NOMO-1 (cell line): ENCODE measurements around the gene CASZ1.
A peak's percentile ranks its signal among the peaks of the same experiment; 100 is the strongest.

Experiments used
- DNase-seq, 2 experiments: peaks; one replicate each; lab custom pipeline; 2025; ENCODE audit not compliant: unreplicated experiment in 2 of 2; lab: John Stamatoyannopoulos, UW

The CASZ1 gene

DNA sequence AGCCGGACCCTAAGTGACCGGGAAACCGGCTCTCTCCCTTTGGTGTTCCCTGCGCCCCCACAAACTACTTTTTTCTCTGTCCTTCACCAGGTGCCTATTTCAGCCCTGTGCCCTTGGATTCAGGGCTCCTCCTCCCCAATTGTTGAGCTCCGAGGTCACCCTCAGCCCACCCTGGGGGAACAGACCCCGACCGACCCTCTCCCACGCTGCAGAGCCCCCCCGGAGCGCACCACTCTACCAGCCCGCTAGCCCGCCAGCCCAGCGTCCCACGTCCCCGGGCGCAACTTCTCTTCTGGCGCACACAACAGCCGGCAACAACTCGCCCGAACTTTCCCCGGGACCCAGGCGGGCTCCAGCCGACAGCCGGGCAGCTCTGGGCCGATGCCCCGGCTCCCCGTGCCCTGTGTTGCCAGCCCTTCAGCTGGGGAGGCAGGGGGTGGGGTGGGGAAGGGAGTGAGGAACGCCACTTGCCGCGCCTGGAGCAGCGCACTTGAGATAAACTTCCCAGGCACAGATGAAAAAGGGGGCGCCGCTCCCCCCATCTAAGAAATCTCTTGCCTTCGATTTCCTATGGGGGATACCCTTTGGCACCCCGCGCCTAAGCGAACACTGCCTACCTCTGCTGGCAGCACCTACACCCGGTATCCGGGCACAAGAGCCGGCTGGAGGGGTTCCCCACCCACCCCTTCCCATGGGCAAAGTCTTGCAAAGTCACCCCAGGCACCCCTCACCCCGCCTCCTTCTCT, 997 bp downstream of the CASZ1 start:
- DNase-seq = no peak

DNA sequence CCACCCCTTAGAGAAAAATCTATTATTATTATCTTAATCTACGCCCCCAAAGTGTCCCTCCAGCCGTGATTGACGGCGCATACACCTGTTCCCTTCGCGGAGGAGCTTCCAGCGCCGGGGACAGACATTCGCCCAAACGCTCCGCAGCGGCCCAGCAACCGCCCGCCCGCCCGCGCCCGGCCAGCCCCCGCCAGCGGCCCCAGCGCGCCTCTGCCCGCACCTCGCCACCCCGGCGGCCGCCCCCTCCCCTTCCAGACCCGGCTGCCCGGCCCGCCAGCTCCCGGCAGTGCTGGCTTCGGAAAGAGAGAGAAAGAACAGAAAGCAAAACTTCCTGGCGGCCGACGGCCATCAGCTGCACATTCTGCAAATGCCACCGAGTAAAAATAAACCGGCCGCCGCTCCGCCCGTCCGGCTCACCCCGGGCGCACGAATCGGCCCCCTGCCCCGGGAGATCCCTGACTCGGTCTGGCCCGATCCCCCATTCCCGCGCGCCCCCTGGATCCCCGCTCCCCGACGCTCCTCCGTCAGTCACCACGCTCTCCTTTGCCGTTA, 1.6 kb downstream of the CASZ1 start:
- DNase-seq = no peak

DNA sequence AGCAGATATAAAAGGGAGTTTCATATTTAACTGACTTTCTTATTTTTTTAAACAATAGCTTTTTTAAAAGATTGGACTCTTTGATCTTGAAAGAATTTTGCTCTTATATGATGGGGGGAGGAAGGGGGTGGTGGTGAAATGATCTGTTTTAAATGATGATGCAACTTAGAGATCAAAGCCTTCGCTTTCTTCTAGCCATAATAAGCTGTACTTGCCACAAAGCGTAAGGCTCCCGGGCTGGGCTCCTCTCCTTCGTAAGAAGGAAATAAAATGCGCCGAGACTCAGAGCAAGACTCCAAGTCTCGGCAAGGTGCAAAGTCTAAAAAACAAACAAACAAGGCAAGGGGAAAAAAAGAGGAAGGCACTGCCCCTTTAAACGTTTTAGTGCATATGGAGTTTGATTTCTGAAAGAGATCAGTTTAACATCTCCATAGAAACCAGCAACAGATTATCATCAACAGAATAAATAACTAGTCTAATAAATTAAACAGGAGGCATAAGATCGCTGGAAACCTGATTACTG, 3.3 kb downstream of the CASZ1 start:
- DNase-seq = peak in 1 of 2 experiments; percentile 50

DNA sequence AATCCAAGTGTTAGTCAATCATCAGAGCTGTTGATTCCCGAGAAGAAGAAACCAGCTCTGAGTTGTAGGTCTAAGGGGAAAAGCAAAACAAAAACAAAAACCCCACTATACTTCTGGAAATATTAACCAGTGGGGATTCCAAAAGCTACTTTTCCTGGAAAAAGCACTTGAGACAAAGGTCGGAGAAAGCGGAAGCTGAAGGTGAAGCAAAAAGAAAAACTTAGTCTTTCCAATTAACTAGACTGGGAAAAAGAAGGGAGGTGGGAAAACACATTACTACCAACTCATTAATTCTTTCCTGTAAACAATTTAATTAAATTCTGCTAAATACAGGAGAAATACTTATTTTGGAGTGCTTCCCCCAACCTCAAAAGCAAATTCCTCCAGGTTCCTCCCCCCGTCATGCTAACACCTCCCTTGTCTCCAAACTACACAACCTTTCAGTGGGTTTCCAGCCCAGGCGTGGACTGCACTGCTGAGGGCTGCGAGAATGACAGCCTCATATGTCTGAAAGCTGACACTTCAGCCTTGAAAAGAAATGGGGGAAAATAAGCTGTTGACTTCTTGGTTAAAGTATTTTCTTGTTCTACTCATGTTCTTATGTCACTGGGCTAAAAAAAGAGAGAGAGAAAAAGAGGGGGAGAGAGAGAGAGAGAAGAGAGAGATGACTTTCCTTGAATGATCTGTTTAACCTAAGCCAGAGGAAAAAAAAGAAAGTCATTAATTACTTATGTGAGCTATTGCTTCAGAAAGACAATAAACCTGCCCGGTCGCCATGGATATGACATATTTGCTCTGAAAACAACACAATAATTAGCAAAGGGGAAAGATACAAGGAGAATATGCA, 5.1 kb downstream of the CASZ1 start:
- DNase-seq = peak in 1 of 2 experiments; percentile 13

DNA sequence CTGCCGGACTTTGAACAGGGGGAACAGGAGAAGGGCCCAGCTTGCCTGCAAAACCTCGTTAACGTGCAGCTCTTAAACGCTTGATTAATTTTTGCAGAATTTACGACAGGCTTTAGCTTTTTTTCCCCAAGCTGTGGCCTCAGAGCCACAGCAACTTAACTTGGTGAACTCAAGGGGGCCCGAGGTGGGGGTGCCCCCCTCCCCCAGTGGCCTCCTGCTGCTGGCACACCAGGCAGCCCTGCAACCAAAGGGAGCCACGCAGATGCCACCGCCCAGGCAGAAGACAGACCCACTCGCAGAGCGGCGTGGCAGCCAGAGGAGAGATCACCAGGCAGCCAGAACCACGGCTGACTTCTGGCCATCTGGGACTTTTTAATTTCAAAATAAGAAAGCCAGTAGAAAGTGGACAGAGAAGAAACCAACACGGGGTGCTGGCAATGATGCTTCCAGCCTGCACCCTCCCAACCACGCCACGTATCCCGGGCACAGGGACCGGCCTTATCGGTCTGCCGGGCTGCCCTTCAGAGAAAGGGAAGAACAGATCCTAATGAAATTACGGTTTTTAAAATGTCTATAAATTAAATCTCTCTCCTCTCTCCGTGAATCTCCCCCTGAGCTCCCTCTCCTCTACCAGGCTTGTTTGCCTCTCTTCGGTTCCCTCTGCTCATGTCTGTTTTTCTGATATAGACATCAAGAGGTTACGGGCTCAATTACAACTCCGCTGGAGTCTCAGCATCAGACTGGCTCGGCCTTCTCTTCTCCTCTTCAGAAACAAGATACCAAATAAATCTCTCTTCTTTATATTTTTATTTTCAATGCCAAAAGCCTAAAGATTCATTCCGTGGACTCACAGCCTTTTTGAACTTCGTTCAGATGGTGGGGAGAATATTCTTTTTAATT, 6.4 kb downstream of the CASZ1 start:
- DNase-seq = no peak

DNA sequence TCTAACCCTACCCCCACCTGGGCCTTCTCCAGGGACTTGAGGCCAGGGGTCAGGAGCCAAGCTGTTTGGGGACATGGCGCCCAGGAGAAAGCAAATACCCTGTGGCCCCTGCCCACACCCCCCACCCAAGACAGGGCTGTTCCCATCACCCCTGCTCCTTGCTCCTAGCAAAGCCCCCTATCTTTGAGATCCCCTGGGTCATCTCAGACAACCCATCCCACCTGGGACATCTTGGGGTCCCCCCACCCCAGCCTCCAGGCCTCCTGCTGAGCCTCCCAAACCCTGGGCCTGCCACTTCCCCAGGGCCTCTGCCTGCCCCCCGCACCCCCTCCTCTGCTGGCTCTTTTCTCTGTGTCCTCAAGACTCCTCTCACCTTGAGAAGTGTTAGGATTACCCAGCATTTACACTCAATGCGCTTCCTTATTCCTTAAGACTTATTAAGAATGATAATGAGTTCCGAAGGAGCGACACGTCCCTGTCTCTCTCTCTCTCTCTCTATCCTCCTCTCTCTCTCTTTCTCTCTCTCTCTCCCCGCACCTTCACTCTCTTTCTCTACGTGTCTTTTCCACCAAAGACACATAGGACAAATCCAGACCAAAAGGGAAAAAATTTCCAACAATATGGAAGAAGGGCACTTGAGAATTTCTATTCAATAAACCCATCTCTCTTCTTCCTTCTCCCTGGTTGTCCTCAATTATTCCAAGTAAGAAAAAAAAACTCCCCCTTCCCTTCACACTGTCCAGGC, 7.2 kb downstream of the CASZ1 start:
- DNase-seq = no peak

DNA sequence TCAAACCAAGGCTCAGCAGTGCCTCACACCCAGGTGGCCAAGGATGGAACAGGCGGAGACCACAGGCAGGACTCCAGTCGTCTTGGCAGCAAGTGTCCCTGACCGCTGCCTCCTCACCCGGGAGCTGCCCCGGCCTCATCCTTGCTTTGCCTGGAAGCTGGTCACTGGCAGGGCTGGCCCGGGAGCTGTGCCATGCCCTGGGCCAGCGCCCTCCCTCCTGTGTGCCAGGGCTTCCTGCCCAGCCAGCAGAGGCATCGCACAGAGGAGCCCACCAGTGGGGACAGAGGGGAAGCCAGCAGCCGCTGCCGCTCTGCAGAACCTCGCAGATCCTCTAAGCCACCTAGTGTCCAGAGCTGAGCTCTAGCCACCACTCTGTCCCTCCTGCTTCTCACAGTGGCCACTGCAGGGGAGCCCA, 7.8 kb downstream of the CASZ1 start:
- no peak for DNase-seq

DNA sequence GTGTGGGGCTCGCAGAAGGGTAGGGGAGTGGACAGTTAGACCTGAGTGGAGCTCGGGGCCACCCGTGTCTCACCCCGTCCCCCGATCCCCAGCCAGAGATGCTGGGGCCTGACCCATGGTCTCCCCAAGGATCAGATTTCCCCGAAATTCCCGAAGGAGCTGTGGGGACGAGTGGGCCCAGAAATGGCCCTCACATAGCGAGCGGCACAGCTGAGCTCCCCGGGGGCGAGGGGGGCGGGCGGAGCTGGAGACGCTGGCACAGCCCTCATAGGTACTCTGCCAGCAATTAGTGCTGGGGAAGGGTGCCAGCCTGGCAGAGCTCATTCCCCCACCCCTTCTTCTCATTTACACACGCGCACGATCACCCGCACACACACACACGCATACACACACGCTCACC, 9.2 kb downstream of the CASZ1 start:
- no peak for DNase-seq

DNA sequence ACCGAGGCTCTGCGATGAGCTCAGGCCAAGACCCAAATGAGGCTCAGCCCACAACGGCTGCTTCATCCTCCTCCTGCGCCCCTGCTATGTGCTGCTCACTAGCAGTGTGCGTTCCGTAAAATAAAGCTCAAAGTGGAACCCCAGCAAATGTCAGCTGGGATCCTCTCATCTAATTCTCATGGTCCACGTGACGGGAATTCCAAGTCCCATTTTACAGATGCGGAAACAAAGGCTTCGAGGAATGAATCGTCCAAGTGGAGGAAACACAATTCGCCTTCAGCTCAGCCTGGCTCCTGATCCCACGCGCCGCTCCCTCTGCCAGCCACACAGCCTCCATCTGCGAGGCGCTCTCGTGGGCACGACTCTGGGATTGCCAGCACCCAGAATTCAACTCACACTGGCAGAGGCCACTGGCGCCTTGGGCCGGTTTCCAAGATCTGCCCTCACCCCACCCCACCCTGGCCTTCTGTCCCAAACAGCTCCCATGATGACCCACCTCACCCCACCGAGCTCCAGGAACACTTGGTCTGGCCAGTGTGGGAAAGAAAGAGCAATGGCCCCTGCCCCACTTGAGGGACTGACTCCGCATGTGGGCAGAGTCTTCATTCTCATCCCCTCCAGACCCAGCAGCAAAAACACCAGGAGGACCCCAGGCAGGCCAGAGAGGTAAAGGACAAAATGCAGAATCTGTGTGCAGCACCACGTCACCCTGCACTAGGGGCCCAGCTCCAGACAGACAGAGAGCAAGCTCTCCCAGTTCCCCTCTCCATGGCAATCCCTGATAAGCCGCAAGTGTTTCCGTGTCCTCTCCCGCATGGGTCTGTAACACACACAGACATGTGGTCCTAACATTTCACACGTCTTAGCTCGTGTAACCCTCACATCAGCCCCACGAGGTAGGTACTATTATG, 10.5 kb downstream of the CASZ1 start:
- no peak for DNase-seq

DNA sequence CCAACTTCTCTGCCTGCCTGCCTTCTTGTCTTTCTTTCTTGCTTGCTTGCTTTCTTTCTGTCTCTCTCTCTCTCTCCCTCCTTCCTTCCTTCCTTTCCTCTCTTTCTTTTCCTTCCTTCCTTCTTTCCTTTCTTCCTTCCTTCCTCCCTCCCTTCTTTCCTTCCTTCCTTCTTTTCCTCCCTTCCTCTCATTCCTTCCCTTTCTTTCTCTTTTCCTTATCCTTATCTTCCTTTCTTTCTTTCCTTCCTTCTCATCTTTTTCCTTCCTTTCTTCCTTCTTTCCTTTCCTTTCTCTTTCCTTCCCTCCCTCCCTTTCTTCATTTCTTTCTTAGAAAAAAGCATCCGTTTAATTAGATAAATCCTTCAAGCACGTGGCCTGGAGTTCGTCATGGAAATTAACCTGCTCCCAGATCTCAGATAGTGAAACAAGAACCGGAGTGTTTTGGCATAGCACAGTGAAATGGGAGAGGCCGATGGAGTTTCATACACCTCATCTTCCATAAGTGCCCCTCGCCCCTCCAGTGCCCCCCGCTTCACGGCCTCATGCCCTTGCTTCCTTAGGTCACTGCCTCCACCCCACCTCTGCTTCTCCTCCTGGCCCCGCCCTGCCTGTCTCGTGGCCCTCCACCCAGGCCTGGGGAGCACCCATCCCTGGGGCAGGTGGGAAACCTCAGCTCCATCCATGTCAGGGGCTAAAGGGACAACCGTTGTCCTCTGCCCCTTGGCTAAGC, 11.3 kb downstream of the CASZ1 start:
- no peak for DNase-seq

DNA sequence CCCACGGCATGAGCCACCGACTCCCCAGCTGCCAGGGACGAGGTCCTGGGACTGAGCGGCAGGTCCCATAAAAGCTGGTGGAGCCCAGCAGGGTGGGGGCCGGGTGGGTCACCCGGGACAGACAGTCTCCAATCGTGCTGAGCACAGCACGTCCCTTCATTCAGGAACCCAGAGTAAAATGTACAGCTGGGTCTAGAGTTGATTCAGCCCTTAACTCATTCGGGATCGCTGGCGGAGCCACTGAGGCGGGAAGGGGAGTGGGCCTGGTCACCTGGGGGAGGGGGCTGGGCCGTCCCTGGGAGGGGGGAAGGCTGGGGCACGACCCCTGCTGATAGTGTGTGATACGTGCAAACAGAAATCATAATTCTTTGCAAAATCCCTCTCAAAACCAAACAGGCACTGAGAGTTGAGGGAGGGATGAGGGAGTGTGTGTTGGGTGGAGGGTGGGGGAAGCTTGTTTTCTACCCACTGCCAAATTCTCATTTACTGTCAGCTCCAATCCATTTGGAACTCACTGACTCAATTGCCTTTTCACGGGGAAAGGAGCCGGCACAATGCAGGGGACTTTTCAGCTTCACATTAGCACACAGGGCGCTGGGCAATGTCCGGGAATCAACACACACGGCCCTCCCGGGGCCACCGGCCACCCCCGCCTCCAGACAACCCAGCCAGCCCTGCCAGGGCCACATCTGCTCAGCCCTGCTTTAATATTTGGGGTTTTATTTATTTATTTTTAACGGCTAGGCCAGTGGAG, 13.8 kb downstream of the CASZ1 start:
- no peak for DNase-seq

DNA sequence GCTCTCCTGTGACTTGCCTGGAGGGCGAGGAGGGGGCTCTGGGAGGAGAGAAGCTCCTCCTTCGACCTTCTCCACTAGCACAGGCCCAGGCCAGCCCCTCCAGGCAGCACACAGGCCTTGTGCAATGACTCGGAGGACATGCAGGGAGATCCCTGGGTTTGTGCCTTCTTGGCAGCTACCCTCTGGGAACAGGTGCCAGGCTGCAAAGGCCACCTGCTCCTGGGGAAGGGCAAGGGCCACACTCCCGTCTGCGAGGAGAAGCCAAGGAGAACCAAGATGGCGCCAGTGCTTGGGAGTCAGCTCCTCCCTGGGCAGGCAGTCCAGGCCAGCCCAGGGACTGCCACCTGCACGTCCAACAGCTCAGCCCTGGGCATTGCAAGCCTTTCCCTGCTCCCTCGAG, 15.3 kb downstream of the CASZ1 start:
- no peak for DNase-seq

DNA sequence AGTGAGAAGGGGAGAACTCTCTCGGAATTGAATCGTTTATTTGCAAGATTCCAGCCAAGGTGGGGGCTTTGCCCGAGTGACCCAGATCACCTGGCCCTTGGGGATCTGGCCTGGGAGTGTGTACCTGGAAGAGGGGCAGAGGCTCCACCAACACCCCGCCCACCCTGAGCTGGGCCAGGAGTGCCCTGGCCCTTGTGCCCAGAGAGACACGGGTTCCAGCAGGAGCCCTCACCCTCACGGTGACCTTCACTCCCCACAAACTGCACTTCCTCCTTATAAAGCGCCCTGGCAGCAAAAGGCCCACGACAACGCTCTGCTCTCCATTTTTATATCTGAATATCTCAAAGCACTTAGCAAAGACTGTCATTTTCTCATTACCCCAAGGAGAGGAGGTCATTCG, 16.6 kb downstream of the CASZ1 start:
- DNase-seq = no peak

DNA sequence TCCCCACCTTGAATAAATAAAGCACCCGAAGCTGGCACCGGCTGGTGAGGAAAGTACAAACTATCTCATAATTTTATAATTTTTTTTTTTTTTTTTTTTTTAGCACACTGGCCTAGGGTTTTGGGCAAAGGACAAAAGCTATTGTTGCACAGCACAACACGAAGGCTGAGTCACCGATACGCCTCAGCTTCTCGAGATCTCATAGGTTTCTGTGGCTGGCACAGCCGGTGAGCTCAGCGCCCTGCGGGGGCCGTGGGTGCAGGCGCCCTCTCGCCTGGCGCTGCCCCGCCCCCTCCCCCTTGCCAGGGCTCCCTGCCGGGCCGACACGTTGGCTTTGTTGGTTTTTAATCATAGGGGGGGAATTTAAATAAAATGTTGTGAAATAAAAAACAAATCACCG, 17.2 kb downstream of the CASZ1 start:
- no peak for DNase-seq

DNA sequence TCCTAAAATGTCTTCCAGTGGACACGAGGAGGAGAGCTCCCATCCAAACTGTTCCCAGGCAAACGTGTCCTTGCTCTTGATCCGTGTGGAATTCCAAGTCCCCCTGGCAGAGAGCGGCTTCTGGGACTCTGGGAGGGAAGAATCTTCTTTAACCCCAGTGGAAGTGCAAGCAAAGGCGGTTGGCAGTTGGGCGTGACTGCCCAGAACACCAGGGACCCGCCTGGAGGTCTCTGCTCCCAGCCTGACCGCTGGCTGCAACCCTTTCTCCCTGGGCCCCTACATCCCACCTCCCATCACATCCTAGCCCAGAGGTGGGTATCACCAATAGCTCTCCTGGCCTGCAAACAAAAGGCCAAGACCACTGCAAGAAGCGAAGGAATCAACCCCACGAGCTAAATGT, 17.8 kb downstream of the CASZ1 start:
- no peak for DNase-seq

DNA sequence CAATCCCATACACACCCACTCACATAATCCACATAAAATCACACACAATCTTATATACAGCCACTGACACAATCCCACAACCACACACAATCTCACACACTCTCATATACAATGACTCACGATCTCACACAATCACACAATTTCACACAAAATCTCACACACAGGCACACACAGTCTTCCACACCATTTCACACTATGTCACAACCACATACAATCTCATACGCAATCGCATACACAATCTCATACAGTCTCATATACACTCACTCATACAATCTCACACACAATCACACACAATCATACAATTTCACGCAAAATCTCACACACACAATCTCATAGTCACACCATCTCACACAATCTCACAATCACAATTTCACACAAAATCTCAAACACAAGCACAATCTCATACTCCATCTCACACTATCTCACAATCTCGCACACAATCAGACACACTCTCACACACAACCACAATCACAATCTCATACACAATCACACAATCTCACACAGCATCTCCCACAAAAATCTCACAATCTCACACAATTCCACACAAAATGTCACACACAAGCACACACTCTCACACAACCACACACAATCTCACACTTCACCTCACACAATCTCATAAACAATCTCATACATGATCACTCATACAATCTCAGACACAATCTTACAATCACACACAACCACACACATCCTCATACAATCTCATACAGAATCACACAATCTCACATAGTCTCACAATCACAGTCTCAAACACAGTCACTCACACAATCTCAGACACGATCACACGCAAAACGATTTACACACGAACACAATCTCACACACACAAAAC, 18.5 kb downstream of the CASZ1 start:
- DNase-seq = no peak
